Stimulated activated CD8-positive, alpha-beta memory T cell treated with anti-CD3 and anti-CD28 coated beads, Interleukin-7, amount 100 ng/mL, for 48 hours (primary cell): ENCODE data around the gene PPP1CA.

Experiments
- DNase-seq, 2 donors: peaks; one replicate each; pipeline ENCODE4 v3.0.0-alpha.2; 2020; ENCODE audit warnings: low read depth in 1 of 2; ENCODE audit errors: extremely low read depth in 1 of 2

PPP1CA gene

GRCh38 chr11:67387518-67387917, 14.1 kb downstream of the PPP1CA start:
- no peak for DNase-seq

GRCh38 chr11:67387069-67387468, 14.6 kb downstream of the PPP1CA start:
- no peak for DNase-seq

- no peak for DNase-seq
Observed at GRCh38 chr11:67384851-67385366, 16.7 kb downstream of the PPP1CA start.

GRCh38 chr11:67382276-67383136, 19.2 kb downstream of the PPP1CA start:
- peak; percentile 69 to 71 for DNase-seq

GRCh38 chr11:67381244-67381972, 20.2 kb downstream of the PPP1CA start:
- DNase-seq, result no peak

GRCh38 chr11:67379061-67380058, 22.3 kb downstream of the PPP1CA start:
- no peak for DNase-seq

- DNase-seq, result no peak
Observed at GRCh38 chr11:67378544-67378943, 23.1 kb downstream of the PPP1CA start.

- no peak for DNase-seq
Observed at GRCh38 chr11:67376873-67377808, 24.5 kb downstream of the PPP1CA start.

GRCh38 chr11:67376063-67376820, 25.4 kb downstream of the PPP1CA start:
- DNase-seq, result no peak

- DNase-seq, result no peak
Observed at GRCh38 chr11:67375320-67376055, 26.2 kb downstream of the PPP1CA start.

GRCh38 chr11:67374571-67375281, 26.9 kb downstream of the PPP1CA start:
- no peak for DNase-seq

- peak in 1 of 2 donors; percentile 37 for DNase-seq
Observed at GRCh38 chr11:67373648-67374570, 27.7 kb downstream of the PPP1CA start.

- no peak for DNase-seq
Observed at GRCh38 chr11:67372993-67373647, 28.5 kb downstream of the PPP1CA start, which contains the start of gene CLCF1. TSS of gene CLCF1 (minus strand) at chr11:67373598. CDS start at chr11:67373539, 59 bp downstream.

GRCh38 chr11:67372321-67372992, 29.2 kb downstream of the PPP1CA start:
- DNase-seq, result no peak

- DNase-seq, result no peak
Observed at GRCh38 chr11:67371911-67372320, 29.7 kb downstream of the PPP1CA start.
